NB4 (cell line): ENCODE results near the gene CMBL.
A peak's percentile ranks its signal among the peaks of the same experiment; 100 is the strongest.

ENCODE experiments used
- DNase-seq: peaks from one replicate; pipeline ENCODE4 v3.0.0; 2010; ENCODE audit warnings: low read depth
- H3K4me3 ChIP-seq: one replicate; pipeline ENCODE4 v1.5.1; 2011; ENCODE audit warnings: mild to moderate bottlenecking, low read depth, low read length, moderate library complexity
- CTCF ChIP-seq: IDR thresholded peaks from one replicate; pipeline ENCODE4 v1.5.1; 2012; ENCODE audit warnings: low read depth, low read length
- MAX ChIP-seq: IDR thresholded peaks from 2 replicates; pipeline ENCODE4 v1.6.1; 2011; ENCODE audit warnings: low read depth, low read length
- MYC ChIP-seq: IDR thresholded peaks from 2 replicates; pipeline ENCODE4 v1.6.1; 2011; ENCODE audit warnings: low read depth, low read length
- POLR2A ChIP-seq: IDR thresholded peaks from 2 replicates; pipeline ENCODE4 v1.6.1; 2011; ENCODE audit warnings: mild to moderate bottlenecking; ENCODE audit not compliant: insufficient read length; ENCODE audit errors: extremely low read depth

The CMBL gene

GRCh38 chr5:10265245-10266109 is 42.2 kb downstream of the CMBL start:
- TF ChIP-seq CTCF (no peak), MYC (no peak), POLR2A (peak; percentile 17), MAX (no peak)
- no peak overlapping the region for H3K4me3 ChIP-seq
- no peak for DNase-seq

GRCh38 chr5:10264604-10265003 is 43.1 kb downstream of the CMBL start:
- DNase-seq, result no peak
- TF ChIP-seq POLR2A (no peak), MAX (no peak), CTCF (no peak), MYC (no peak)
- no peak overlapping the region for H3K4me3 ChIP-seq

- no peak for TF ChIP-seq POLR2A
- no peak for TF ChIP-seq CTCF
- no peak for TF ChIP-seq MAX
- no peak for TF ChIP-seq MYC
- no peak for DNase-seq
Measured at GRCh38 chr5:10262995-10263394, 44.7 kb downstream of the CMBL start.

GRCh38 chr5:10262121-10262774 is 45.5 kb downstream of the CMBL start:
- TF ChIP-seq POLR2A, result no peak
- TF ChIP-seq MAX, result no peak
- no peak for TF ChIP-seq CTCF
- TF ChIP-seq MYC, result no peak
- DNase-seq, result no peak
- H3K4me3 ChIP-seq, result no peak overlapping the region

More at GRCh38 chr5:10262995-10263394, 44.7 kb downstream of the CMBL start:
- H3K4me3 ChIP-seq, result no peak overlapping the region

- TF ChIP-seq POLR2A, result no peak
- TF ChIP-seq CTCF, result no peak
- TF ChIP-seq MAX, result no peak
- no peak for TF ChIP-seq MYC
- DNase-seq, result no peak
- H3K4me3 ChIP-seq, result no peak overlapping the region
Measured at GRCh38 chr5:10261065-10261464, 46.6 kb downstream of the CMBL start.
